ENCODE results near the gene UPF3A. TPM values are rescaled to one million over a fixed set of nuclear protein-coding genes. Genes with fewer than 3 reads are reported as not detected.
A peak's percentile ranks its signal among the peaks of the same experiment; 100 is the strongest.

The UPF3A gene
- total and polyA plus RNA-seq, 8 donors, result 20.4 to 186 (median 43.3) TPM

GRCh38 chr13:114313061-114313860 lies 31.9 kb downstream of the UPF3A start:
- Histone ChIP-seq H3K9me3 (no peaks in the 10 kb centered on the region), H3K4me1 (peaks cover 20 to 56% (median 41%) of the 10 kb centered on the region in 4 donors)
- intact Hi-C loops (cut with DNase I; ENCODE audit: low total_unique reads), result no loop called here

GRCh38 chr13:114314074-114314912 lies 32.9 kb downstream of the UPF3A start, which contains the start of gene CHAMP1:
CHAMP1 (plus strand) TSS chr13:114314503; CDS start chr13:114323843, 9,340 bp downstream.
- Histone ChIP-seq H3K4me1 (peaks cover 30 to 66% (median 47%) of the 10 kb centered on the region in 4 donors), H3K27me3 (no peaks in the 10 kb centered on the region), H3K4me3 (peak within 1 kb of the TSS; percentile 82 to 91 (median 90)), H3K36me3 (no peaks in the 10 kb centered on the region), H3K9me3 (no peaks in the 10 kb centered on the region), H3K27ac (peak within 1 kb of the TSS; percentile 90 to 98 (median 95))
- TF ChIP-seq CTCF (IDR thresholded peaks at IDR 0.05) (no peak), POLR2AphosphoS5 (IDR thresholded peaks at IDR 0.05) (peak; percentile 69 to 89 (median 87))
- intact Hi-C loops (cut with DNase I; ENCODE audit: low total_unique reads), result no loop called here
- 0 to 1% (median 0%) methylated on average over 33 to 106 of the region's 107 CpGs for WGBS, 5 donors
- DNase-seq, result peak; percentile 98

More at GRCh38 chr13:114313061-114313860, 31.9 kb downstream of the UPF3A start:
- Histone ChIP-seq H3K27me3 (no peaks in the 10 kb centered on the region), H3K27ac (peak overlapping the region; percentile 54 to 98 (median 92)), H3K36me3 (no peaks in the 10 kb centered on the region), H3K4me3 (peak overlapping the region; percentile 82 to 91 (median 90))
- WGBS, 5 donors, result 76 to 85% (median 83%) methylated on average over 17 of the region's 17 CpGs
- DNase-seq, result no peak
- TF ChIP-seq POLR2A (IDR thresholded peaks at IDR 0.05) (no peak), POLR2AphosphoS5 (IDR thresholded peaks at IDR 0.05) (no peak), EP300 (IDR thresholded peaks at IDR 0.05) (no peak), CTCF (IDR thresholded peaks at IDR 0.05) (no peak)

GRCh38 chr13:114315074-114315785 lies 33.8 kb downstream of the UPF3A start:
- Histone ChIP-seq H3K27ac (peak overlapping the region in 4 of 5 donors; percentile 90 to 98 (median 94)), H3K36me3 (peaks cover 0 to 4% (median under 1%) of the 10 kb centered on the region in 4 donors), H3K4me3 (peak overlapping the region; percentile 82 to 91 (median 90)), H3K9me3 (no peaks in the 10 kb centered on the region), H3K4me1 (peaks cover 35 to 67% (median 52%) of the 10 kb centered on the region in 4 donors), H3K27me3 (no peaks in the 10 kb centered on the region)
- intact Hi-C loops (cut with DNase I; ENCODE audit: low total_unique reads), result no loop called here
- TF ChIP-seq CTCF (IDR thresholded peaks at IDR 0.05) (no peak), EP300 (IDR thresholded peaks at IDR 0.05) (no peak), POLR2AphosphoS5 (IDR thresholded peaks at IDR 0.05) (no peak), POLR2A (IDR thresholded peaks at IDR 0.05) (no peak)
- no peak for DNase-seq
- 10 to 15% (median 14%) methylated on average over 7 of the region's 7 CpGs for WGBS, 5 donors

DNA sequence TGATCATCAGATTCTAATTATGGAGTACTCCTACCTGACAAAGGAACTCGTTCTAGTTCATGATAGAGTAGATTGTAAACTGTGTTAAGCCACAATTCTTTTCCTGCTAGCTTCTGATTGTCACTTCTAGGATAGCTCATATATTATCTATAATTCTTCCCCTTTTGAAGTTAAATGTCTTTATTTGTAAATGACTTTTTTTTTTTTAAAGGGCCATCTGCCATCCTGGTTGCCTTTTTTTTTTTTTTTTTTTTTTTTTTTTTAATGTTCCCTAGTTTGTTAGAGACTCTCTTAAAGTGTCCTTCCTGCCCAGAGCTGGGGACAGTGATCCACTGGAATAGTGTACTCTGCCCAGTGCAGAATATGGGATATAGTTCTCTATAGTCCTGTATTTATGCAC lies 37.2 kb downstream of the UPF3A start:
- WGBS, 5 donors, result 3 to 23% (median 22%) methylated on average over 1 of the region's 1 CpG
- H3K4me3 ChIP-seq, result no peak overlapping the region
- no peak overlapping the region for H3K27ac ChIP-seq
- intact Hi-C loops (cut with DNase I; ENCODE audit: low total_unique reads), result no loop called here
- H3K4me1 ChIP-seq, result peaks cover 35 to 60% (median 47%) of the 10 kb centered on the region in 4 donors
- peaks cover 20 to 35% (median 30%) of the 10 kb centered on the region in 4 donors for H3K36me3 ChIP-seq
- TF ChIP-seq CTCF (IDR thresholded peaks at IDR 0.05) (no peak), EP300 (IDR thresholded peaks at IDR 0.05) (no peak), POLR2AphosphoS5 (IDR thresholded peaks at IDR 0.05) (no peak), POLR2A (IDR thresholded peaks at IDR 0.05) (no peak)
- H3K9me3 ChIP-seq, result no peaks in the 10 kb centered on the region
- H3K27me3 ChIP-seq, result no peaks in the 10 kb centered on the region
- no peak for DNase-seq

Measured in stomach (tissue), 9 donors.